Raji (cell line): ENCODE data around the gene ATF1.
A peak's percentile ranks its signal among the peaks of the same experiment; 100 is the strongest.

Source experiments
- POLR2A ChIP-seq: IDR thresholded peaks from 2 replicates; pipeline ENCODE4 v1.6.1; 2011; ENCODE audit warnings: low read depth, low read length, control low read depth; ENCODE audit not compliant: insufficient read depth

Gene ATF1

GRCh38 chr12:50763639-50764285 lies at the start of gene ATF1:
ATF1 (plus strand) TSS chr12:50764101; CDS start chr12:50780146, 16,045 bp downstream.
- peak; percentile 98 for TF ChIP-seq POLR2A

- TF ChIP-seq POLR2A, result no peak
These were observed 48.7 kb upstream of the ATF1 start for GRCh38 chr12:50715174-50715573.

- TF ChIP-seq POLR2A, result no peak
These were observed 45.1 kb upstream of the ATF1 start for GRCh38 chr12:50718760-50719159.

- TF ChIP-seq POLR2A, result no peak
These were observed 43.8 kb upstream of the ATF1 start for GRCh38 chr12:50720085-50720484.

GRCh38 chr12:50720501-50720900 lies 43.4 kb upstream of the ATF1 start:
- no peak for TF ChIP-seq POLR2A

GRCh38 chr12:50723865-50724264 lies 40.0 kb upstream of the ATF1 start:
- no peak for TF ChIP-seq POLR2A

GRCh38 chr12:50725011-50725942 lies 38.6 kb upstream of the ATF1 start:
- TF ChIP-seq POLR2A, result no peak

- TF ChIP-seq POLR2A, result no peak
These were observed 36.4 kb upstream of the ATF1 start for GRCh38 chr12:50727466-50727865.

GRCh38 chr12:50728417-50728816 lies 35.5 kb upstream of the ATF1 start:
- TF ChIP-seq POLR2A, result no peak

- no peak for TF ChIP-seq POLR2A
These were observed 35.1 kb upstream of the ATF1 start for GRCh38 chr12:50728841-50729240.

- TF ChIP-seq POLR2A, result no peak
These were observed 31.3 kb upstream of the ATF1 start for GRCh38 chr12:50732591-50732990.

- no peak for TF ChIP-seq POLR2A
These were observed 30.2 kb upstream of the ATF1 start for GRCh38 chr12:50733706-50734105.

GRCh38 chr12:50734409-50735263 lies 29.3 kb upstream of the ATF1 start:
- TF ChIP-seq POLR2A, result no peak

- no peak for TF ChIP-seq POLR2A
These were observed 24.3 kb upstream of the ATF1 start for GRCh38 chr12:50739611-50740010.

GRCh38 chr12:50740307-50740706 lies 23.6 kb upstream of the ATF1 start:
- TF ChIP-seq POLR2A, result no peak
